Peyer's patch (tissue), 4 donors: ENCODE data around the gene PTPRM.

ENCODE experiments used
- POLR2A ChIP-seq, 2 donors: fragments of 450-650 bp; IDR thresholded peaks; one replicate each; pipeline ENCODE4 v1.5.1; 2017; ENCODE audit warnings: antibody characterized with exemption in 2 of 2, mild to moderate bottlenecking in 2 of 2, moderate library complexity in 2 of 2
- TF ChIP-seq, protein P1 (sequence below), 6 experiments: fragments of 450-650 bp in 4 of 6; fragments of 200-600 bp in 2 of 6; sonication (generic) in 1 of 6; IDR thresholded peaks; one replicate each; pipeline ENCODE4 v1.5.1; 2017 to 2019; ENCODE audit warnings: antibody characterized with exemption in 6 of 6, mild to moderate bottlenecking in 3 of 6, moderate library complexity in 1 of 6

DNA sequence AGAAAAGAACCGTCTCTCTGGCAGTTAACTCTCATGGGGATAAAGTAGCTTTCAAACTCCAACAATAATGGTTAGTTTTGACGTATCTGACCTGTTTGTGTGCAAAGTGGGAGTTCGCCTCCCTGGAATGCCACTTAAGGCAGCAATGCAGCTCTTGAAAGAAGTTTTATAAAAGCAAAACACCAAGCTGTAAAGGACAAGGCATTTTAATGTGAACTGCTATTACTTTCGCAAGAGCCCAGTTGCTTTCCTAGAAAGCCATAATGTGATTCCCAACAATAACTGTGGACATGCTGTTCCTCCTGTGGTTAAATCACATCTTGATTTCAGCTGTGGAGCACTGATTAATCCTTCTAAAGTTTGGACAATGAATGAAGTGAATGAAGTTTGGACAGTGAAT is 303.7 kb downstream of the PTPRM start:
- TF ChIP-seq, protein P1, sequence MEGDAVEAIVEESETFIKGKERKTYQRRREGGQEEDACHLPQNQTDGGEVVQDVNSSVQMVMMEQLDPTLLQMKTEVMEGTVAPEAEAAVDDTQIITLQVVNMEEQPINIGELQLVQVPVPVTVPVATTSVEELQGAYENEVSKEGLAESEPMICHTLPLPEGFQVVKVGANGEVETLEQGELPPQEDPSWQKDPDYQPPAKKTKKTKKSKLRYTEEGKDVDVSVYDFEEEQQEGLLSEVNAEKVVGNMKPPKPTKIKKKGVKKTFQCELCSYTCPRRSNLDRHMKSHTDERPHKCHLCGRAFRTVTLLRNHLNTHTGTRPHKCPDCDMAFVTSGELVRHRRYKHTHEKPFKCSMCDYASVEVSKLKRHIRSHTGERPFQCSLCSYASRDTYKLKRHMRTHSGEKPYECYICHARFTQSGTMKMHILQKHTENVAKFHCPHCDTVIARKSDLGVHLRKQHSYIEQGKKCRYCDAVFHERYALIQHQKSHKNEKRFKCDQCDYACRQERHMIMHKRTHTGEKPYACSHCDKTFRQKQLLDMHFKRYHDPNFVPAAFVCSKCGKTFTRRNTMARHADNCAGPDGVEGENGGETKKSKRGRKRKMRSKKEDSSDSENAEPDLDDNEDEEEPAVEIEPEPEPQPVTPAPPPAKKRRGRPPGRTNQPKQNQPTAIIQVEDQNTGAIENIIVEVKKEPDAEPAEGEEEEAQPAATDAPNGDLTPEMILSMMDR (IDR thresholded peaks at IDR 0.05): no peak
- no peak for TF ChIP-seq POLR2A (IDR thresholded peaks at IDR 0.05)
